GM06990 (cell line): ENCODE results near the gene MBD3L3.

Source experiments
- DNase-seq: peaks from one replicate; pipeline ENCODE4 v3.0.0-alpha.2; 2011; ENCODE audit not compliant: insufficient read length; ENCODE audit errors: extremely low read depth
- H3K27me3 ChIP-seq: replicated peaks from 2 replicates; pipeline ENCODE4 v1.6.0; 2011; ENCODE audit warnings: low read length; ENCODE audit not compliant: control insufficient read depth, insufficient read depth
- H3K36me3 ChIP-seq: 2 replicates; pipeline ENCODE4 v1.5.1; 2011; ENCODE audit warnings: low read length; ENCODE audit not compliant: control insufficient read depth, insufficient read depth
- H3K4me3 ChIP-seq: replicated peaks from 2 replicates; pipeline ENCODE4 v1.5.1; 2011; ENCODE audit warnings: low read depth, mild to moderate bottlenecking, control low read depth, low read length
- TF ChIP-seq, protein P1 (sequence below): IDR thresholded peaks from 2 replicates; pipeline ENCODE4 v1.5.1; 2011; ENCODE audit warnings: low read length, control low read depth, mild to moderate bottlenecking, inconsistent platforms; ENCODE audit not compliant: insufficient read depth, poor library complexity, severe bottlenecking

Gene MBD3L3

DNA sequence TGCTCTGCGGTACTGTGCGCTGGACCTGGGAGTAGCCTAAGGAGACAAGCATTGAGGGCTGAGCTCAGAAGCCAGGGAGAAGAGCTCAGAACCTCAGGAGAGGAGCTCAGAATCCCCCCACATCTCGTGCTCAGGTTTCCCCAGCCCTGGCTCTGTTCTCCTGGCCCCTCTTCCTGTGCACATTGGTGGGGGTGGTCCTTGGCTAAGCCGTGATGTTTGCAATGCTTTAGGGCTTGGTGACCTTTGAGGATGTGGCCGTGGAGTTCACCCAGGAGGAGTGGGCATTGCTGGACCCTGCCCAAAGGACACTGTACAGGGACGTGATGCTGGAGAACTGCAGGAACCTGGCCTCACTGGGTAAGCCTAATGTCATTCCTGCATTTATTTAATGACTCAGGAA, 17.7 kb upstream of the MBD3L3 start:
- TF ChIP-seq, protein P1, sequence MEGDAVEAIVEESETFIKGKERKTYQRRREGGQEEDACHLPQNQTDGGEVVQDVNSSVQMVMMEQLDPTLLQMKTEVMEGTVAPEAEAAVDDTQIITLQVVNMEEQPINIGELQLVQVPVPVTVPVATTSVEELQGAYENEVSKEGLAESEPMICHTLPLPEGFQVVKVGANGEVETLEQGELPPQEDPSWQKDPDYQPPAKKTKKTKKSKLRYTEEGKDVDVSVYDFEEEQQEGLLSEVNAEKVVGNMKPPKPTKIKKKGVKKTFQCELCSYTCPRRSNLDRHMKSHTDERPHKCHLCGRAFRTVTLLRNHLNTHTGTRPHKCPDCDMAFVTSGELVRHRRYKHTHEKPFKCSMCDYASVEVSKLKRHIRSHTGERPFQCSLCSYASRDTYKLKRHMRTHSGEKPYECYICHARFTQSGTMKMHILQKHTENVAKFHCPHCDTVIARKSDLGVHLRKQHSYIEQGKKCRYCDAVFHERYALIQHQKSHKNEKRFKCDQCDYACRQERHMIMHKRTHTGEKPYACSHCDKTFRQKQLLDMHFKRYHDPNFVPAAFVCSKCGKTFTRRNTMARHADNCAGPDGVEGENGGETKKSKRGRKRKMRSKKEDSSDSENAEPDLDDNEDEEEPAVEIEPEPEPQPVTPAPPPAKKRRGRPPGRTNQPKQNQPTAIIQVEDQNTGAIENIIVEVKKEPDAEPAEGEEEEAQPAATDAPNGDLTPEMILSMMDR, result no peak
- Histone ChIP-seq H3K4me3 (no peak overlapping the region), H3K27me3 (no peaks in the 10 kb centered on the region), H3K36me3 (peaks cover 52% of the 10 kb centered on the region)
- no peak for DNase-seq

DNA sequence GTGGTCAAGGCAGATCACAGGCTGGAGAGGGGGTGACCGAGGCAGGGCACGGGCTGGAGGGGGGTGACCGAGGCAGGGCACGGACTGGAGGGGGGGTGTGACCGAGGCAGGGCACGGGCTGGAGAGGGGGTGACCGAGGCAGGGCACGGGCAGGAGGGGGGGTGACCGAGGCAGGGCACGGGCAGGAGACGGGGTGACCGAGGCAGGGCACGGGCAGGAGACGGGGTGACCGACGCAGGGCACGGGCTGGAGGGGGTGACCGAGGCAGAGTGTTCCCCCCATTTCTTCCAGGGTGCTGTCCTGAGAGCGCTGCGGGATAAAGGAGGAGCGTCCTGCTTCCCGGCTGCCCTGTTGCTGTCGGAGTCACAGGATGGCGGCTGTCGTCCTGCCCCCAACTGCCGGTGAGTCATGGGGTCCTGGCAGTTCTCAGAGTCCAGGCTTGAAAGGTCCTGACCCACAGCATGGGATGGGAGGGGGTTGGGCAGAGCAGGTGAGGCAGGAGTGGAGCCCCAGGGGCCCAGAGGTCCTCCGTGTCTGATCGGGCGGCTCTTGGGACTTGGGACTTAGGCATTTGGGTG, 16.3 kb upstream of the MBD3L3 start:
- H3K27me3 ChIP-seq, result no peaks in the 10 kb centered on the region

DNA sequence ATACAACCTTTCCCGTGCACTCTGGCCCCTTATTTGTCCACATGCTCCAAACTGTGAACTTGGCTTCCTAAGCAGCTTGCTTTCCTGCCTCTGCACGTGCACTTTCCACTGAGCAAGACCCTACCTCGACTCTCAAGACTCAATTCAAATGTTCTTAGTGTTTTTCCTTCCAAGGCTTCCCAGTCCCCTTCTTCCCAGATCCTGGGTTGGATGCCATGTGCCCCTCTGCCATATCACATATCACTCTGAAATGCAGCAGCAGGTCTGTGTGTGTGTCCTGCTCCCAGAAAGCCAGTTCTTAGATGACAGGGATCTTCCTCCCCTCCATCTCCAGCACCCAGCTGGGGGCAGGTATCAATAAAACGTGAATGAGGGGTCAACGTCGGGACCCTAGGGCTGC, 14.1 kb upstream of the MBD3L3 start:
- no peak for DNase-seq
- TF ChIP-seq, protein P1, result no peak
- no peaks in the 10 kb centered on the region for H3K27me3 ChIP-seq
- H3K36me3 ChIP-seq, result peaks cover 35% of the 10 kb centered on the region
- H3K4me3 ChIP-seq, result no peak overlapping the region

More for the DNA sequence above, 16.3 kb upstream of the MBD3L3 start:
- peaks cover 40% of the 10 kb centered on the region for H3K36me3 ChIP-seq
- no peak for DNase-seq
- TF ChIP-seq, protein P1, result no peak
- H3K4me3 ChIP-seq, result no peak overlapping the region

DNA sequence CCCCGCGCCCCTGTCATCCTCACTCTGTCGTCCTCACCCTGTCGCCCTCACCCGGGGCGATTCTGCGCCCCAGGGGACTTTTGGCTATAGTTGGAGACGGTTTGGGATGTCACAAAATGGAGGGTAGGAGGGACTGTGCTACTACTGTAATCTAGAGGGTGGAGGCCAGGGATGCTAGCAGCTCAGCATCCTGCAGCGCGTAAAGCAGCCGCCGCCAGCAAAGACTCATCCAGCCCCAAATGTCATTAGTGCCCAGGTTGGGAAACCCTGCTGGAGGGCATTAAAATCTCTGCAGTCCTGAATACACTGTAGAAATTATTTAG, 11.4 kb upstream of the MBD3L3 start:
- TF ChIP-seq, protein P1, result no peak
- Histone ChIP-seq H3K36me3 (peaks cover 12% of the 10 kb centered on the region), H3K4me3 (peak overlapping the region; percentile 88), H3K27me3 (no peaks in the 10 kb centered on the region)
- DNase-seq, result no peak

DNA sequence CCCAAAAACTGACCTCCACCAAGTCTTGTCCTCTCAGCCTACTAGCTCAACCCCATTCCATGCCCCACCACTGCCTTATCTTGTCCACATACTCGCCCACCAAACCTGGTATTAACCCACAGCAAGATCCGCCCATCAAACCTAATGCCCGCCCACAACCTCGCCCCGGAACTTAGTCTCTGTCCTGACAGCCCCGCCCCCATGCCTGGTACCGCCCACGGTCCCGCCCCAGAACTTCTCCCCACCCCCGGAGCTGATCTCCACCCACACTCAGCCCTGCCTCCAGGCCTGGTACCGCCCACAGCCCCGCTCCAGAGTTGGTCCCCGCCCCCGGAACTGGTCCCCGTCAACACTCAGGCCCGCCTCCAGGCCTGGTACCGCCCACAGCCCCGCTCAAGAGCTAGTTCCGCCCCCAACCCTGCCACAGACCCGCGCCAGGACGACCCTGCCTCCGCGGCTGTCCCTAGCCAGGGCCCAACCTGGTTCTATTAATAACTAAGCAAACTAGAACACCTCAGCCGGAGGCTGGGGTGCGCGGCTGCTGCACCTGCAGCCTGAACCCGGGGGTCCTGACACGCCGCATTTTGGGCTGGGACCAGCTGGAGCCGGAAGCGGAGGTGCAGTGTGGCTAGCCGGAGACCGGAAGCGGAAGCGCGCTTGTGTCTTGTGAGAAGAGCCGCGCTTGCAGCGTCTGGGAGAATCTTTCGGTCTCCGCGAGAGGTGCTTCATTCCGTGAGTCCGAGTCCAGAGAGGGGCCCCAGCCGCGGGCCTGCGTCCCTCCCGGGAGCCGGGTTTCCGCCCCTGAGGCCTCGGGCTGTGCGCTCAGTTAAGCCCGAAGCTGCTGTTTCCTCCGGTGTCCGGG, 10.8 kb upstream of the MBD3L3 start, which contains the start of gene ZNF557:
ZNF557 (plus strand) TSS at position 662 of the 862 bp plus-strand sequence. CDS start 5,372 bp downstream, outside the sequence.
- peak; percentile 97 for DNase-seq
- Histone ChIP-seq H3K27me3 (no peaks in the 10 kb centered on the region), H3K4me3 (peak within 1 kb of the TSS; percentile 88), H3K36me3 (peaks cover 10% of the 10 kb centered on the region)
- TF ChIP-seq, protein P1, result no peak
